GM12874 (cell line): ENCODE results near the gene BUB3.

Experiments used
- TF ChIP-seq, protein P1 (sequence below): IDR thresholded peaks from 2 replicates; pipeline ENCODE4 v1.5.1; 2011; ENCODE audit warnings: low read depth, mild to moderate bottlenecking, control low read depth, low read length, moderate library complexity; ENCODE audit not compliant: insufficient read depth

BUB3 gene

GRCh38 chr10:123204127-123204461, 49.9 kb downstream of the BUB3 start:
- TF ChIP-seq, protein P1, sequence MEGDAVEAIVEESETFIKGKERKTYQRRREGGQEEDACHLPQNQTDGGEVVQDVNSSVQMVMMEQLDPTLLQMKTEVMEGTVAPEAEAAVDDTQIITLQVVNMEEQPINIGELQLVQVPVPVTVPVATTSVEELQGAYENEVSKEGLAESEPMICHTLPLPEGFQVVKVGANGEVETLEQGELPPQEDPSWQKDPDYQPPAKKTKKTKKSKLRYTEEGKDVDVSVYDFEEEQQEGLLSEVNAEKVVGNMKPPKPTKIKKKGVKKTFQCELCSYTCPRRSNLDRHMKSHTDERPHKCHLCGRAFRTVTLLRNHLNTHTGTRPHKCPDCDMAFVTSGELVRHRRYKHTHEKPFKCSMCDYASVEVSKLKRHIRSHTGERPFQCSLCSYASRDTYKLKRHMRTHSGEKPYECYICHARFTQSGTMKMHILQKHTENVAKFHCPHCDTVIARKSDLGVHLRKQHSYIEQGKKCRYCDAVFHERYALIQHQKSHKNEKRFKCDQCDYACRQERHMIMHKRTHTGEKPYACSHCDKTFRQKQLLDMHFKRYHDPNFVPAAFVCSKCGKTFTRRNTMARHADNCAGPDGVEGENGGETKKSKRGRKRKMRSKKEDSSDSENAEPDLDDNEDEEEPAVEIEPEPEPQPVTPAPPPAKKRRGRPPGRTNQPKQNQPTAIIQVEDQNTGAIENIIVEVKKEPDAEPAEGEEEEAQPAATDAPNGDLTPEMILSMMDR = no peak

DNA sequence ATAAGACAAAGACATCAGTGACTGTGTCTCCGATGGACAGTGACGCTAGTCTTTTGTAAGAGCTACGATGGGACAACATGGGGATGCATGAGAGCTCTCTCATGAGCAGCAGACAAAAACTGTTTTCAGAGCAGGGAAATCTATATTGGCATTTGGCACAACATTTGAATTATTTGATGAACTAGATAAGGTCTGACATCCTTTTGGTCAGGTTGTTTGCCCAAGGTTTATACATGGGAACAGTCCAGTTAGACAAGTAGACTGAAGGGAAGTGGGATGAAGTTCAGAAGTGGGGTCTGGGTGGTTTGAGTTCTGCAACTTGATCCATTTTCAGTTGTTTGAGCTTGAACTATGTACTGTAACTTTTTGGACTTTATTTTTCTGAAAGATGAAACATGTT, 50.8 kb downstream of the BUB3 start:
- TF ChIP-seq, protein P1 = no peak

- TF ChIP-seq, protein P1 = no peak
These were observed 57.9 kb downstream of the BUB3 start for GRCh38 chr10:123212063-123212462.

DNA sequence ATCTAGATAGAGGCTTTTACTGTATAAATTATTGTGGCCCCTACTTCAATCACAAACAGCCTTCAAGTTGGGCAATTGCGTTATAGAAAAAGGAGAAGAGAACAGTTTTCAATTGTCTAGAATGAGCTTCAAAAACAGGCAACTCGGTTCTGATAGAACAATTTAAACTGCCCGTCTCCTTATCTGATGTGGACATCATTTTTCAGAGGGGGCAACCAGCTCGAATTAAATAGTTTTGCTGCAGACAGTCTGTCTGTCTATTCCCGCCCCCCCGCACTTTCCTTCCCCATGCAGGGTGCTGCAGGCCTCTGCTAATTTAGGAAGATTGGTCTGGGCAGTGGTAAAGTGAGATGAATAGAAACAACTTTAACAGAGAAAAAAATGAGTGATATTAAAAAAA, 58.4 kb downstream of the BUB3 start:
- TF ChIP-seq, protein P1 = no peak

DNA sequence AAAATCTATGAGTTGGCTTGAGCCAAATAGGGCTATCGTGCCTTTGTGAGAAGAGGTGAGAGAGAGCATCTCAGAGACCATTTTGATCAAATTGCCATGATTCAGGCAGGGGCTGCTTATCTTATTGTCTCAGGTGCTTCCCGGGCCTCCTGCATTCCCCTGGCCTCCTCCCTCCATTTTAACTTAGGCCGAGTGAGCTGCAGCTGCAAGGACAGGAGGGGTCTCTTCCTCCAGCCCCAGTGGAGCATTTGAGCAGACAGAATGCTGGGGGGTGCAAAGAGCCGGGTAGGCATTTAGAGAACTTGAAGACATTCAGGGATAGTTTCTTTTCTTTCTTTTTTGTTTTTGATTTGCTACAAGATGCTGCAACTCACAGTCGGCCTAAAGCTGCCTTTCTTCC, 59.0 kb downstream of the BUB3 start:
- TF ChIP-seq, protein P1 = no peak
